ENCODE measurements around the gene MAML3.

DNA sequence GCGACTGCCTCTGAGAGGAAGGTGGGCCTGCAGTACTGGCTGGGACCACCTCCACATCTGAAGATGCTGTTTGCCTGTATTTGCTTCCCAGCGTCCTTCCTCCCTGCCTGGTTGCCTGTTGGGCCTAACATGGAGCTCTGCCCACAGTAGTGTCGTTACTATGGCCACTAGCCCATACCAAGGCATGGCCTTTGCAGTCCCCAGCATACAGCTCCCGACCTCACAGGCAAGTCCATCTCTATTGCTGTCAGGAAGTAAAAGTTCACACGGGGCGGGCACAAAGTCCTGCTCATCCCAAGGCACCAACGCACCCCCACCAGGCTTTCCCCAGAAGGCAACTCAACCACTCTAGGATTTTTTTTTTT is 71.6 kb downstream of the MAML3 start:
- TF ChIP-seq, protein P1, sequence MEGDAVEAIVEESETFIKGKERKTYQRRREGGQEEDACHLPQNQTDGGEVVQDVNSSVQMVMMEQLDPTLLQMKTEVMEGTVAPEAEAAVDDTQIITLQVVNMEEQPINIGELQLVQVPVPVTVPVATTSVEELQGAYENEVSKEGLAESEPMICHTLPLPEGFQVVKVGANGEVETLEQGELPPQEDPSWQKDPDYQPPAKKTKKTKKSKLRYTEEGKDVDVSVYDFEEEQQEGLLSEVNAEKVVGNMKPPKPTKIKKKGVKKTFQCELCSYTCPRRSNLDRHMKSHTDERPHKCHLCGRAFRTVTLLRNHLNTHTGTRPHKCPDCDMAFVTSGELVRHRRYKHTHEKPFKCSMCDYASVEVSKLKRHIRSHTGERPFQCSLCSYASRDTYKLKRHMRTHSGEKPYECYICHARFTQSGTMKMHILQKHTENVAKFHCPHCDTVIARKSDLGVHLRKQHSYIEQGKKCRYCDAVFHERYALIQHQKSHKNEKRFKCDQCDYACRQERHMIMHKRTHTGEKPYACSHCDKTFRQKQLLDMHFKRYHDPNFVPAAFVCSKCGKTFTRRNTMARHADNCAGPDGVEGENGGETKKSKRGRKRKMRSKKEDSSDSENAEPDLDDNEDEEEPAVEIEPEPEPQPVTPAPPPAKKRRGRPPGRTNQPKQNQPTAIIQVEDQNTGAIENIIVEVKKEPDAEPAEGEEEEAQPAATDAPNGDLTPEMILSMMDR (IDR thresholded peaks at IDR 0.05; ENCODE audit: insufficient read depth, low read length): no peak
- TF ChIP-seq POLR2AphosphoS5 (IDR thresholded peaks at IDR 0.05; ENCODE audit: low read depth) (no peak), SPI1 (IDR thresholded peaks at IDR 0.05; ENCODE audit: borderline replicate concordance, low read depth) (no peak)

All from HL-60 (cell line).